H1 (cell line): Measurements from ENCODE around the gene CRHR1. TPM values are rescaled to one million over a fixed set of nuclear protein-coding genes. Genes with fewer than 3 reads are reported as not detected.

Experiments used
- CTCF ChIA-PET: fragments of 300-600 bp; sonication (Branson Sonifier 250); formaldehyde crosslinking; loops from one replicate; lab custom pipeline; 2021; ENCODE audit not compliant: partially characterized antibody; lab: Charles Lee
- POLR2A ChIA-PET: fragments of 300-600 bp; sonication (Branson Sonifier 250); formaldehyde crosslinking; loops from one replicate; lab custom pipeline; 2021; ENCODE audit warnings: inconsistent platforms; ENCODE audit not compliant: partially characterized antibody; lab: Charles Lee
- DNase-seq, 2 experiments: peaks; one replicate each; pipeline versions ENCODE4 v3.0.0 to v3.0.0-alpha.2; 2010 to 2022; ENCODE audit warnings: low spot score in 2 of 2, low read depth in 1 of 2, mixed read lengths in 1 of 2
- FAIRE-seq: peaks from 2 replicates; lab custom pipeline; 2011; peaks lifted over from hg19 to GRCh38; lab: Jason Lieb, UNC
- H2AFZ ChIP-seq: 2 replicates; pipeline ENCODE4 v1.8.1; 2012; ENCODE audit warnings: low read length, inconsistent platforms
- H2AK5ac ChIP-seq: 2 replicates; pipeline ENCODE4 v1.6.1; 2013; ENCODE audit warnings: low read depth, low read length
- H2BK120ac ChIP-seq: replicated peaks from 2 replicates; pipeline ENCODE3; 2013; ENCODE audit warnings: low read depth, low read length, inconsistent platforms
- H2BK12ac ChIP-seq: 2 replicates; pipeline ENCODE4 v1.6.1; 2013; ENCODE audit warnings: low read depth, low read length
- H2BK15ac ChIP-seq: 2 replicates; pipeline ENCODE4 v1.6.1; 2013; ENCODE audit warnings: low read length
- H2BK20ac ChIP-seq: 2 replicates; pipeline ENCODE4 v1.6.1; 2013; ENCODE audit warnings: low read length
- H2BK5ac ChIP-seq: 2 replicates; pipeline ENCODE4 v1.6.1; 2013; ENCODE audit warnings: low read depth, low read length
- H3K14ac ChIP-seq: 2 replicates; pipeline ENCODE4 v1.6.1; 2013; ENCODE audit warnings: inconsistent platforms; ENCODE audit not compliant: insufficient read length
- H3K18ac ChIP-seq: 2 replicates; pipeline ENCODE4 v1.6.1; 2013; ENCODE audit warnings: low read length; ENCODE audit errors: extremely low read depth
- H3K23ac ChIP-seq: 2 replicates; pipeline ENCODE4 v1.6.1; 2013; ENCODE audit warnings: inconsistent platforms; ENCODE audit not compliant: insufficient read length
- H3K23me2 ChIP-seq: 2 replicates; pipeline ENCODE4 v1.6.1; 2013; ENCODE audit warnings: low read depth, low read length
- H3K27ac ChIP-seq: 2 replicates; pipeline ENCODE4 v1.6.1; 2011; ENCODE audit warnings: low read depth, low read length, inconsistent platforms
- H3K27me3 ChIP-seq, 4 experiments: replicated peaks in 1 of 4; 1 replicate in 1 of 4; 2 replicates in 3 of 4; pipeline versions ENCODE4 v1.6.1 to v1.8.1; 2011 to 2013; ENCODE audit warnings: low read length in 3 of 4, mild to moderate bottlenecking in 3 of 4, inconsistent platforms in 2 of 4, mixed read lengths in 2 of 4, moderate library complexity in 1 of 4; ENCODE audit not compliant: control insufficient read depth in 3 of 4, insufficient read depth in 3 of 4; ENCODE audit errors: extremely low read depth in 1 of 4
- H3K36me3 ChIP-seq, 4 experiments: 2 replicates each; pipeline versions ENCODE4 v1.6.1 to v1.8.1; 2011 to 2013; ENCODE audit warnings: mild to moderate bottlenecking in 4 of 4, low read length in 3 of 4, moderate library complexity in 2 of 4, control low read depth in 1 of 4, inconsistent platforms in 1 of 4; ENCODE audit not compliant: insufficient read depth in 4 of 4, control insufficient read depth in 2 of 4
- H3K4ac ChIP-seq: replicated peaks from 2 replicates; pipeline ENCODE3; 2013; ENCODE audit warnings: low read length, low read depth, mixed read lengths, inconsistent platforms; ENCODE audit not compliant: insufficient read length
- H3K4me1 ChIP-seq, 4 experiments: replicated peaks in 1 of 4; 1 replicate in 1 of 4; 2 replicates in 3 of 4; pipeline versions ENCODE4 v1.6.1 to v1.8.1; 2011 to 2013; ENCODE audit warnings: low read length in 3 of 4, inconsistent platforms in 2 of 4, mixed read lengths in 1 of 4; ENCODE audit not compliant: insufficient read depth in 4 of 4, control insufficient read depth in 3 of 4
- H3K4me2 ChIP-seq, 2 experiments: 2 replicates each; pipeline versions ENCODE4 v1.6.1 to v1.8.1; 2011 to 2013; ENCODE audit warnings: low read depth in 2 of 2, low read length in 2 of 2, control low read depth in 1 of 2, inconsistent platforms in 1 of 2, mild to moderate bottlenecking in 1 of 2; ENCODE audit not compliant: insufficient read depth in 1 of 2
- H3K4me3 ChIP-seq, 4 experiments: fragments of 200-600, 300-600 bp in 1 of 4; sonication (generic), shearing (Covaris generic), sonication (Bioruptor Twin) in 1 of 4; 2 replicates each; pipeline versions ENCODE4 v1.5.1 to v1.8.1; 2011 to 2016; ENCODE audit warnings: low read length in 4 of 4, low read depth in 3 of 4, control low read depth in 2 of 4, inconsistent platforms in 2 of 4, mild to moderate bottlenecking in 2 of 4, mixed read lengths in 1 of 4, moderate library complexity in 1 of 4; ENCODE audit not compliant: insufficient read depth in 2 of 4; ENCODE audit errors: extremely low read depth in 1 of 4
- H3K56ac ChIP-seq: replicated peaks from 2 replicates; pipeline ENCODE3; 2013; ENCODE audit warnings: low read depth, mild to moderate bottlenecking, mixed read lengths, low read length, inconsistent platforms; ENCODE audit not compliant: insufficient read length
- H3K79me1 ChIP-seq: 2 replicates; pipeline ENCODE4 v1.6.1; 2013; ENCODE audit warnings: low read depth, low read length, control low read depth
- H3K79me2 ChIP-seq, 2 experiments: 2 replicates each; pipeline versions ENCODE4 v1.6.1 to v1.8.1; 2012 to 2013; ENCODE audit warnings: low read length in 2 of 2, mild to moderate bottlenecking in 2 of 2, inconsistent platforms in 1 of 2; ENCODE audit not compliant: insufficient read depth in 2 of 2, control insufficient read depth in 1 of 2
- H3K9ac ChIP-seq, 4 experiments: replicated peaks in 1 of 4; 1 replicate in 1 of 4; 2 replicates in 3 of 4; pipeline versions ENCODE4 v1.6.1 to v1.8.1; 2011 to 2013; ENCODE audit warnings: low read depth in 3 of 4, low read length in 3 of 4, control low read depth in 2 of 4, mild to moderate bottlenecking in 2 of 4, moderate library complexity in 2 of 4, inconsistent platforms in 1 of 4; ENCODE audit errors: extremely low read depth in 1 of 4
- H3K9me3 ChIP-seq, 2 experiments: 2 replicates each; pipeline versions ENCODE4 v1.6.1 to v1.8.1; 2012 to 2013; ENCODE audit warnings: mild to moderate bottlenecking in 2 of 2, moderate library complexity in 2 of 2, control low read depth in 1 of 2, inconsistent platforms in 1 of 2, low read depth in 1 of 2, low read length in 1 of 2, mixed read lengths in 1 of 2; ENCODE audit not compliant: insufficient read depth in 2 of 2
- H4K20me1 ChIP-seq, 2 experiments: replicated peaks in 1 of 2; 2 replicates each; pipeline versions ENCODE3 to v1.8.1; 2011 to 2013; ENCODE audit warnings: inconsistent platforms in 2 of 2, low read length in 2 of 2, mild to moderate bottlenecking in 1 of 2; ENCODE audit not compliant: insufficient read depth in 2 of 2, control insufficient read depth in 1 of 2
- H4K5ac ChIP-seq: 2 replicates; pipeline ENCODE4 v1.6.1; 2013; ENCODE audit warnings: low read length, low read depth, mixed read lengths, inconsistent platforms; ENCODE audit not compliant: insufficient read length
- H4K8ac ChIP-seq: 2 replicates; pipeline ENCODE4 v1.8.0; 2013; ENCODE audit warnings: mild to moderate bottlenecking, moderate library complexity, low read length, inconsistent platforms; ENCODE audit not compliant: insufficient read depth; ENCODE audit errors: extremely low read depth
- H4K91ac ChIP-seq: replicated peaks from 2 replicates; pipeline ENCODE3; 2013; ENCODE audit warnings: low read length, mixed read lengths, inconsistent platforms; ENCODE audit not compliant: insufficient read length
- ATF3 ChIP-seq: IDR thresholded peaks from 2 replicates; pipeline ENCODE4 v1.6.1; 2011; ENCODE audit warnings: low read depth, mild to moderate bottlenecking, low read length; ENCODE audit not compliant: insufficient read depth
- GTF2F1 ChIP-seq: IDR thresholded peaks from 2 replicates; pipeline ENCODE4 v1.6.1; 2012; ENCODE audit warnings: low read depth, low read length, improper control_type of control experiment, borderline replicate concordance
- POLR2AphosphoS5 ChIP-seq: IDR thresholded peaks from 2 replicates; pipeline ENCODE4 v1.6.1; 2011; ENCODE audit warnings: low read depth, low read length
- RBBP5 ChIP-seq: IDR thresholded peaks from 2 replicates; pipeline ENCODE4 v1.7.1; 2012; ENCODE audit warnings: low read depth, mild to moderate bottlenecking, inconsistent platforms, low read length, moderate library complexity, borderline replicate concordance
- SIN3A ChIP-seq, 2 experiments: IDR thresholded peaks in 1 of 2; conservative IDR thresholded peaks in 1 of 2; 2 replicates each; pipeline ENCODE4 v1.6.1; 2011 to 2012; ENCODE audit warnings: low read length in 2 of 2, improper control_type of control experiment in 1 of 2, low read depth in 1 of 2, mild to moderate bottlenecking in 1 of 2
- SUZ12 ChIP-seq: fragments of 200-600 bp; sonication (generic); IDR thresholded peaks from 2 replicates; pipeline ENCODE4 v1.6.1; 2012; ENCODE audit warnings: mild to moderate bottlenecking, inconsistent platforms, low read length, moderate library complexity, mixed read lengths
- TEAD4 ChIP-seq: IDR thresholded peaks from 2 replicates; pipeline ENCODE4 v1.6.1; 2012; ENCODE audit warnings: low read depth, low read length, inconsistent platforms, mixed read lengths
- WGBS, 2 experiments: shearing (Covaris generic) in 1 of 2; methylation state at CpG; one replicate each; pipeline versions ENCODE4 v1.1.6 to v1.1.7; 2013 to 2015; ENCODE audit warnings: low lambda C conversion rate in 2 of 2, mixed read lengths in 2 of 2, inconsistent platforms in 1 of 2, low coverage in 1 of 2, missing lambda C conversion rate in 1 of 2; ENCODE audit not compliant: insufficient replicate concordance in 2 of 2, insufficient coverage in 1 of 2, insufficient read length in 1 of 2; ENCODE audit errors: extremely low coverage in 1 of 2, missing lambda C conversion rate in 1 of 2; 5-methylcytosine and 5-hydroxymethylcytosine counted together
- polyA plus RNA-seq, 7 experiments: library from polyadenylated mRNA; depleted of rRNA in 3 of 7; stranded (reverse) in 5 of 7; unstranded in 2 of 7; fragments of >200 nt in 5 of 7; fragments of 200-250 nt in 2 of 7; gene quantifications; 1 replicate in 5 of 7; 2 replicates in 1 of 7; 4 replicates in 1 of 7; pipeline versions ENCODE4 v1.2.1 to v1.2.3, GENCODE V29; 2011 to 2013; ENCODE audit warnings: missing spikeins in 2 of 7, mixed read lengths in 2 of 7
- total RNA-seq: library from RNA; stranded (reverse); fragmentation: NEBNext Ultra II Directional; extraction: Animal tissue kit (Norgen Biotek cat#: 25700); gene quantifications from 2 replicates; pipeline ENCODE4 v1.2.1, GENCODE V29; 2021

Gene CRHR1
- total and polyA plus RNA-seq, 2 of the 8 experiments (the other 6 are each of a cell fraction or from before 2014, with no cell fraction given) = 0.56 to 1.7 TPM

- no peaks in the 10 kb centered on the region for H3K79me2 ChIP-seq
- no peak overlapping the region for H3K23ac ChIP-seq
- H2BK20ac ChIP-seq = no peak overlapping the region
- H2BK15ac ChIP-seq = no peak overlapping the region
- no peak overlapping the region for H3K27ac ChIP-seq
- peaks cover 0 to 4% (median 2%) of the 10 kb centered on the region in 4 experiments; a peak in 5 of 7 replicates for H3K27me3 ChIP-seq
- no peak overlapping the region for H2BK12ac ChIP-seq
- FAIRE-seq (no peak), DNase-seq (no peak)
- ChIA-PET POLR2A (no interaction called here), CTCF (interaction anchor here (0.6 to 1.3 kb wide), 3 partner anchors 10 to 148 kb away, joined by 4 to 6 read pairs (median 5); no protein-coding TSS in a partner anchor)
- peaks cover 0 to under 1% (median 0%) of the 10 kb centered on the region in 4 experiments; a peak in 1 of 7 replicates for H3K4me1 ChIP-seq
- H3K18ac ChIP-seq = no peak overlapping the region
- H3K36me3 ChIP-seq = no peaks in the 10 kb centered on the region
- no peaks in the 10 kb centered on the region for H3K9me3 ChIP-seq
- H4K8ac ChIP-seq = no peak overlapping the region
- no peak overlapping the region for H2AFZ ChIP-seq
- no peak overlapping the region for H3K14ac ChIP-seq
- H4K20me1 ChIP-seq = no peaks in the 10 kb centered on the region
- H4K5ac ChIP-seq = no peak overlapping the region
- TF ChIP-seq SUZ12 (no peak), RBBP5 (no peak), ATF3 (no peak), TEAD4 (no peak), POLR2AphosphoS5 (no peak), SIN3A (conservative IDR thresholded peaks at IDR 0.05 in 1 of 2, IDR thresholded peaks at IDR 0.05 in 1 of 2; ENCODE audit: low read depth in 1 of 2, low read length in 2 of 2) (no peak), GTF2F1 (no peak)
- no peak overlapping the region for H3K4me3 ChIP-seq
- no peak overlapping the region for H3K56ac ChIP-seq
- H4K91ac ChIP-seq = no peak overlapping the region
- no peak overlapping the region for H3K4ac ChIP-seq
- H3K9ac ChIP-seq = no peak overlapping the region
- no peaks in the 10 kb centered on the region for H3K79me1 ChIP-seq
- no peaks in the 10 kb centered on the region for H3K23me2 ChIP-seq
- WGBS, 2 experiments = 67% methylated on average over 6 of the region's 7 CpGs; no CpG with 5 or more reads in 1 of the 2 experiments
- H3K4me2 ChIP-seq = no peak overlapping the region
- no peak overlapping the region for H2BK5ac ChIP-seq
- H2BK120ac ChIP-seq = no peak overlapping the region
- no peak overlapping the region for H2AK5ac ChIP-seq
These were observed 7.2 kb upstream of the CRHR1 start for GRCh38 chr17:45776896-45777295.
